K562 (cell line): Measurements from ENCODE around the gene PIGC.

Source experiments
- ATF2 ChIP-seq: sonication (generic); formaldehyde crosslinking; IDR thresholded peaks from 2 replicates; pipeline ENCODE4 v1.8.1; 2022; ENCODE audit warnings: missing genetic modification reagents
- CREB5 ChIP-seq: fragments of 250-450 bp; sonication (Bioruptor Pico); IDR thresholded peaks from 2 replicates; pipeline ENCODE4 v1.5.0; 2020; ENCODE audit warnings: mild to moderate bottlenecking
- CREM ChIP-seq: IDR thresholded peaks from 2 replicates; pipeline ENCODE4 v1.6.1; 2014; ENCODE audit warnings: antibody characterized with exemption, low read depth
- CTCF ChIP-seq, 3 experiments: IDR thresholded peaks in 2 of 3; conservative IDR thresholded peaks in 1 of 3; 2 replicates each; pipeline ENCODE4 v1.5.1; 2011 to 2012; ENCODE audit warnings: low read length in 3 of 3, mild to moderate bottlenecking in 3 of 3, control low read depth in 2 of 3, improper control_type of control experiment in 1 of 3, inconsistent platforms in 1 of 3, low read depth in 1 of 3, mixed read lengths in 1 of 3, moderate library complexity in 1 of 3; ENCODE audit not compliant: insufficient read depth in 2 of 3
- EP300 ChIP-seq: IDR thresholded peaks from 2 replicates; pipeline ENCODE4 v1.6.1; 2012; ENCODE audit warnings: low read length, improper control_type of control experiment
- NFE2L1 ChIP-seq: fragments of 450-650 bp; IDR thresholded peaks from 2 replicates; pipeline ENCODE4 v1.6.1; 2016; ENCODE audit warnings: missing genetic modification characterization, low read depth, mild to moderate bottlenecking, missing compliant biosample characterization, moderate library complexity, borderline replicate concordance
- PTBP1 ChIP-seq: fragments of 200-400 bp; formaldehyde crosslinking; IDR thresholded peaks from 2 replicates; pipeline ENCODE4 v1.6.1; 2017; ENCODE audit warnings: low read depth, low read length
- SIN3B ChIP-seq: fragments of 450-650 bp; IDR thresholded peaks from 2 replicates; pipeline ENCODE4 v1.6.1; 2017; ENCODE audit warnings: low read depth, mild to moderate bottlenecking, moderate library complexity
- SMARCE1 ChIP-seq: fragments of 450-650 bp; IDR thresholded peaks from 2 replicates; pipeline ENCODE4 v1.7.1; 2016; ENCODE audit warnings: mild to moderate bottlenecking
- ZNF124 ChIP-seq: sonication (generic); formaldehyde crosslinking; IDR thresholded peaks from 2 replicates; pipeline ENCODE4 v1.8.1; 2022; ENCODE audit warnings: missing genetic modification reagents
- ZNF778 ChIP-seq: fragments of 450-650 bp; formaldehyde crosslinking; IDR thresholded peaks from 2 replicates; pipeline ENCODE4 v1.4.0; 2020; ENCODE audit warnings: mild to moderate bottlenecking, moderate library complexity

- no peak for TF ChIP-seq ZNF124 (CRISPR knock-in tag)
- no peak for TF ChIP-seq CTCF (IDR thresholded peaks at IDR 0.05 in 2 of 3, conservative IDR thresholded peaks at IDR 0.05 in 1 of 3; ENCODE audit: insufficient read depth in 2 of 3, low read depth in 1 of 3, low read length in 3 of 3)
- no peak for TF ChIP-seq PTBP1
- TF ChIP-seq ZNF778 (CRISPR knock-in tag), result no peak
- TF ChIP-seq SIN3B, result no peak
- TF ChIP-seq CREM, result no peak
- no peak for TF ChIP-seq NFE2L1 (tag)
- no peak for TF ChIP-seq ATF2 (CRISPR knock-in tag)
- no peak for TF ChIP-seq CREB5 (CRISPR knock-in tag)
- no peak for TF ChIP-seq SMARCE1
- TF ChIP-seq EP300, result no peak
Measured at GRCh38 chr1:172477216-172477615, 33.3 kb upstream of the PIGC start.
